ENCODE results near the gene SETD6. TPM values are rescaled to one million over a fixed set of nuclear protein-coding genes. Genes with fewer than 3 reads are reported as not detected.
"Not testable (repeated sequence)": the region's sequence is repeated elsewhere in the genome, so short reads cannot be mapped to it uniquely, and the experiment has no call there.

The SETD6 gene
- total RNA-seq, 1 experiment from 2014 or later, result 44.0 TPM

DNA sequence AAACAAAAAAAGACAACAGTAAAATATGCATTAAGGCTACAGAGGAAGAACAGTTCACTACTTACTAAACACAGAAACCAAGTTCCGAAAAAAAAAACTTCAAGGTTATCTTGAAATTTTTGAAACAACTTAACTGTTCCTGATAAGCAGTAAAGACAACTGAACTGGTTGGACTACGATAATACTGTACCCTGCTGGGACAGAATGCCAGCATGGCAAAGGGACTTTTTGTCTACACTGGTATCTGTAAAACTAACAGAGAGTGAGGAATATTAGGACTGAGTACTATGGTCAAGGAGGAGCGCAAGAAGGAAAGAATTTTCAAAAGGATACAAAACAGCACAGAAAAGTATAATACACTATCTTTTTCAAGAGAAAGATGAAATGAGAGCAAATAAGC is 19.8 kb downstream of the SETD6 start:
- no peak for DNase-seq (ENCODE audit: extremely low read depth, low read depth)

DNA sequence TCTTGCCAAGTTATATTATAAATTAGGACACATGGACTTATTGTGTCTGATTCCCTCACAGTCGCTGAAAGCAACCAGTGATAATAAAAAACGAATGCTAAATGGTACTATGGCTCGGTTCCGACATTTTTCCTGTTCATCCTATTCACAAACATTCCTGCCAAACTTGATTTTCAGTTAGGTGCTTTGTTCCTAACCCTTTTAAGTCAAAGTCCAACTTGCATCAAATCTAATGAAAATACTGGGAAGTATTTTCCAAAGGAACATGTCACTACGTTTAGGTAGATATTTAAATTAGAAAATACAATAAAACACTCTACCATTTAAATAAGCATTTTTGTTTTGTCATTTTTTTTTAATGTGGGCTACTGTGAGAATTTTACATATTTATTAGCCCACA is 21.0 kb downstream of the SETD6 start:
- no peak for DNase-seq (ENCODE audit: extremely low read depth, low read depth)

DNA sequence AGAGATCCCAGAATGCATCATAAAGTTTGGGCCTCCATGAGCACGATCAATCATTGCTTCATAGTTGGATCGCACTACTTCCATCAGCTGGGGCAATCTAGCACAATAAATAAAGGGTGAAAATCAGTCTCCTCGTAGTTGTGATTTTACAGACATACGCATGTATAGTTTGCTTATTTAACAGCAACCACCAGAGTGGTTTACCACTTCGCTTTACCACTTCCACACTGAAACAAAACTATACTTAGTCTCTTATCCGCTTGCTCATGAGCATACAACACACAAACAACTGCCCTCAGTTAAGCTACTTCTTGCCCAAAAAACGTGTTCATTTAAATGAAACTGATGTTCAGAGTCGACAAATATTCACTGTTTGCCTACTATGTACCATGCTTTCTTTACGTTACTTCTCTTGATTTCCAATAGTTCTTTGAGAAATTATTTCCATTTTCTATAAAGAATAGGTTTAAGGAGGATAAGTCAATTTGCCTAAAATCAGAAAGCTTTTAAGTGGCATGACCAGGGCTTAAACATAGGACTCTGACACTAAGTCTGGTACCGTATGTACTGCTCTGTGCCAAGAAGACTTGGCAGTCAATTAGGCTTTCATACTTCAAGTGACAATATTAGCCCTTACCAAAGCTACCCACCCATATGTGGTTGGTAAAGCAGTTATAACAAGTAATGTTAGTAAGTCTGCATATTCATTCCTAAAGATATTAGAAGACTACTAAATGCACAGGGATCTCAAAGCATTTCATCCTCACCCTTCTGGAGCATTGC is 22.0 kb downstream of the SETD6 start:
- no peak for DNase-seq (ENCODE audit: extremely low read depth, low read depth)

DNA sequence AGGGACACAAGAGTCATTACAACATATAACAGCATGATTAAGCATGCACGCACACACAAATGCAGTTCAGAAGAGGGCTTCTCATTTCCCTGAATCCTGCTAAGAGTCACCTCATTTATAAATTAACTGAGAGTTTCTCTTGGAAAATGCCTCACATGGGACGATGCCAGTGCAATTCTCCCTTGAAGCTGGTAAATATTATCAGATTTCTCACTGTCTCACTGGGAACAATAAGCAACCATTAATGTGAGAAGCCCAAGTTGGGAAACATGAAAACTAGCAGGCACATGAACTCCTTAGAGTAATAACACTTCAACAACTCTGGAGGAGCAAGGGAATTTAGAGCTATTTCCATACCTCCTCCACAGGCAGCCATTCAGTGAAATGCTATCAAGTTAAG is 26.4 kb downstream of the SETD6 start:
- DNase-seq (ENCODE audit: extremely low read depth, low read depth), result no peak

DNA sequence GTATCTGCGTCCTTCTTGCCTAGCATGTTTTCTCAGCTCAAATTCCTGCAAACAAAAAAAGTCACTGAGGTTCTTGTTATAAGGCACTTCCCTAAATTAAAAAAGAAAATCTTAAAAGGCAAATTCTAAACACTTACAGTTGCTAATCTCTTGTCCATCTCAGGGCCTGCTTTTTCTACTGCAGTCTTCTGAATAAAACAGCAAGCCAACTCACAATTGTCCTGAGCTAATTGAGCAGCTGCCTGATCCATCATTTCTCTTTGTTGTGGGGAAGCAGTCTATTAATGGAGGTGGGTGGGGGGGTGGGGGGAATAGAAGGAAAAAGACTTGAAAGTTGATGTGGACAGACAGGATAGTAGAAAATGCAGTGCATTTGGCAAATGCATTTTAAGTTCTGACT is 27.0 kb downstream of the SETD6 start:
- DNase-seq (ENCODE audit: extremely low read depth, low read depth), result no peak

DNA sequence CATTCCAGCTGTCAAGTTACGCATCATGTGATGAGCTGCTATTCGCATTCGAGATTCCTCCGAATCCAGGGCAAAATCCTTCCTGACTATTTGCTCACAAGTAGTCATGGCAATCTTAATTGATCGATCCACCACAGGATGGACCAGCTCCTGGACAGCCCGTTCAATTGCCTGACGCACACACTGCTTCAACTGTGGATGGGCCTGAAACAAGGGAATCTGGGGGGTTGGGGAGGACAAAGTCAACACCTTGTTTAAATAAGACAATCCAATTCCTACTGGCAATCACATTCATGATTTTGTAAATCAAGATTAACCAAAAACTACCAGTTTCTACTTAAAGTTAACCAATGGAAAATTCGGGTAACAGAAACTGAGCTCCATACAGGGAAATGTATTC is 28.4 kb downstream of the SETD6 start:
- no peak for DNase-seq (ENCODE audit: extremely low read depth, low read depth)

DNA sequence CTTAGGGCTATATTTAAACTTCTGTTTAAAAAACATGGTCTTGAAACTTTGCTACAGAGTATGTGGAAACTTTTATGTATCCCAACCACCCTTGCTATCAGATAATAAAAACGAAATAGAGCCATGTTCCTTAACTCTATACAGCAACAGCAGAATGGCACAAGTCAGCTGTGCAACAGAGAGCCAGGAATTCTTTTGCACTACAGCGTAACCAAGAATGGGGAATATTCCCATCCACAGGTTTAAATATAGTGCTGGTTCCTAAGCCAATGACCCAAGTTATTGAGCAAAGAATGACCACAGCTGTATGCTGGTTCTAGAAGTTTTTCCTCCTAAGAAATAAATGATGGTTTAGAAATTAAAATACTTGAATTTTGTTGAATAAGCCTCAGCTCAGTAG is 33.1 kb downstream of the SETD6 start:
- DNase-seq (ENCODE audit: extremely low read depth, low read depth), result no peak

DNA sequence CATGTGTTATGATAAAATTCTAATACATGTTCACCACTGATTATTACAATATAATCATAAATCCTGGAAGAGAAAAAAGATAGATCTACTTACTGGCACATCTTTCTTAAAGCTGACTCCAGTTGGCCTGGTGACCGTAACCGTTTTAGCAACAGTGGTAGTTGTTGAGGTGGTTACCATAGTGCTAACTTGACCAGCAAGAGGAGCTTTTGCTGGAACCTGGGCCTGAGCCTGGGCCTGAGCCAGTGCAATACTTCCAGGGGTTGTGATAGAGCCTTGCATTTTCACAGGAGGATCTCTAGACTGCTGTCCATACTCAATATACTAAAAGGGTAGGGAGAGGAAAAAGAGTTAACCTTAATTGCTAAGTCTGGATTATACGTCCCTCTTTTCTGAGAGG is 36.2 kb downstream of the SETD6 start:
- DNase-seq (ENCODE audit: extremely low read depth, low read depth), result no peak

DNA sequence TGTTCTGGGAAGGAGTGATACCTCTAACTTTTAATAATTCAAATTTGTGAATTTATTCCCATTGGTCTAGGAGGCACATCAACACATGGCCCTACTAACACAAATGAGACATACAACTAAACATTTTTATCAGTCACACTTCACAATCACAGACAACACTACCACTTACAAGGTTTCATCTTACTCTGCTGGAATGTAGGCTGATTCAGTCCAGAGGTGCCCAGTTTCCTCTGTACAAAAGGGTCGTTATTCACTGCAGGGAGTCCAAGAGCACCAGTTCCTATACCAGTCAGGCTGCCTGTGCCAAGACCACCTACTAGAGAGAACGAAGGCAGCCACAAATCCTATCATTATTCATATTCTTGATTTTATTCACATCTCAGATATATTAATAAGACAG is 41.4 kb downstream of the SETD6 start:
- DNase-seq (ENCODE audit: extremely low read depth, low read depth), result no peak

DNA sequence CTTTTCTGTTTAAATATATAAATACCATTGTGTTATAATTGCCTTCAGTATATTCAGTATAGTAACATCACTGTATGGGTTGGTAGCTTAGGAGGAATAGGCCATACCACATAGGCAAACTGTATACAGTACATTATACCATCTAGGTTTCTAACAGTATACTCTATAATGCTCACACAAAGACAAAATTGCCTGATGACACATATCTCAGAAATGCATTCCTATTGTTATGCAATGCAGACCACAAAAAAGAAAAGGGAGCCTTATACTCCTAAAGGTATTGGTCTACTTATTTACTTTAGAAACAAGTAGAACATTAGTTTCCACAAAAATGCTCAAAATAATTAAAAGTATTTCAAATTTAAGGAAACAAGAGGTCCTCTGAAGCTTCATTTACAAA is 47.9 kb downstream of the SETD6 start:
- DNase-seq (ENCODE audit: extremely low read depth, low read depth), result no peak

DNA sequence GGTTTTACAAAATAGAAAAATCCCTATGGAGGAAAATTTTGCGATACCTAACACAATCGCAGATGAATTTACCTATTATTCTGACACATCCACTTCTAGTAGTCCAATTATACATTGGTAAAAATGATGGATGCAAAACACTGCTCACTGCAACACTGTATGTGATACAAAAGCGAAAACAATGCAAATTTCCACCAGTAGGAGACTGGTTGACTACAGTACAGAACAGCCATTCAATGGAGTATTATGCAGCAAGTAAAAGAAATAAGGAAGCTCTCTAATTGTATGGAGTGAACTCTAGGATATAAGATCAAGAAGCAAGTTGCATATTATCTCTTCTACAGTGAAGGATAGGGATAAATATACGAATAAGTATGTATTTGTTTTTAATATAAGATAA is 48.5 kb downstream of the SETD6 start:
- no peak for DNase-seq (ENCODE audit: extremely low read depth, low read depth)

DNA sequence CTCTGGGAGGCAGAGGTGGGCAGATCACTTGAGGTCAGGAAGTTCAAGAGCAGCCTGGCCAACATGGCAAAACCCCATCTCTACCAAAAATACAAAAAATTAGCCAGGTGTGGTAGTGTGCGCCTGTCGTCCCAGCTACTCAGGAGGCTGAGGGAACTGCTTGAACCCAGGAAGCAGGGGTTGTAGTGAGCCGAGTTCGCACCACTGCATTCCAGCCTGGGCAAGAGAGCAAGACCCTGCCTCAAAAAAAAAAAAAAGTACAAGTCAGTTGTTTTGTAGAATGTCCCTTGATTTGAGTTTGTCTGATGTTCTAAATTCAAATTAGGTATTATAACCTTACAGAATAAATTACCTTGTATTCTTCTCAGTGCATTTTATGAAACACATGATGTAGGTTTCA is 50.4 kb downstream of the SETD6 start:
- DNase-seq (ENCODE audit: extremely low read depth, low read depth), result not testable (repeated sequence)

Small RNA genes lying within 50 kb of the gene (small RNA-seq; reads per million reads assigned to genes)
- gene RNU6-103P (0 reads per million in 2 experiments), gene SNORA46 (64.0 to 95.6 reads per million in 2 experiments), gene SNORA50A (0 reads per million in 2 experiments)

Other genes starting within 250 kb of the SETD6 start
- gene PRSS54, start 220.5 kb upstream of the SETD6 start, total RNA-seq (2014; rRNA removed; shearing (Covaris generic)), result not detected in 2 replicates
- 14.5 and 14.7 TPM in 2 replicates for gene GINS3, start 123.0 kb upstream of the SETD6 start, total RNA-seq (2014; rRNA removed; shearing (Covaris generic))
- gene NDRG4, start 15.4 kb upstream of the SETD6 start, total RNA-seq (2014; rRNA removed; shearing (Covaris generic)), result 9.9 and 13.3 TPM in 2 replicates
- gene CNOT1, start 114.3 kb downstream of the SETD6 start, total RNA-seq (2014; rRNA removed; shearing (Covaris generic)), result 216 and 229 TPM in 2 replicates
- gene SLC38A7, start 169.3 kb downstream of the SETD6 start, total RNA-seq (2014; rRNA removed; shearing (Covaris generic)), result 19.0 and 22.2 TPM in 2 replicates
- 159 and 172 TPM in 2 replicates for gene GOT2, start 218.8 kb downstream of the SETD6 start, total RNA-seq (2014; rRNA removed; shearing (Covaris generic))

All from NCI-H460 (cell line).